ENCODE results near the gene AHDC1. TPM values are rescaled to one million over a fixed set of nuclear protein-coding genes. Genes with fewer than 3 reads are reported as not detected.

AHDC1 gene
- total and polyA plus RNA-seq, 9 of the 15 experiments (the other 6 are each of a cell fraction or from before 2014, with no cell fraction given), result 0.21 to 36.4 (median 4.7) TPM

DNA sequence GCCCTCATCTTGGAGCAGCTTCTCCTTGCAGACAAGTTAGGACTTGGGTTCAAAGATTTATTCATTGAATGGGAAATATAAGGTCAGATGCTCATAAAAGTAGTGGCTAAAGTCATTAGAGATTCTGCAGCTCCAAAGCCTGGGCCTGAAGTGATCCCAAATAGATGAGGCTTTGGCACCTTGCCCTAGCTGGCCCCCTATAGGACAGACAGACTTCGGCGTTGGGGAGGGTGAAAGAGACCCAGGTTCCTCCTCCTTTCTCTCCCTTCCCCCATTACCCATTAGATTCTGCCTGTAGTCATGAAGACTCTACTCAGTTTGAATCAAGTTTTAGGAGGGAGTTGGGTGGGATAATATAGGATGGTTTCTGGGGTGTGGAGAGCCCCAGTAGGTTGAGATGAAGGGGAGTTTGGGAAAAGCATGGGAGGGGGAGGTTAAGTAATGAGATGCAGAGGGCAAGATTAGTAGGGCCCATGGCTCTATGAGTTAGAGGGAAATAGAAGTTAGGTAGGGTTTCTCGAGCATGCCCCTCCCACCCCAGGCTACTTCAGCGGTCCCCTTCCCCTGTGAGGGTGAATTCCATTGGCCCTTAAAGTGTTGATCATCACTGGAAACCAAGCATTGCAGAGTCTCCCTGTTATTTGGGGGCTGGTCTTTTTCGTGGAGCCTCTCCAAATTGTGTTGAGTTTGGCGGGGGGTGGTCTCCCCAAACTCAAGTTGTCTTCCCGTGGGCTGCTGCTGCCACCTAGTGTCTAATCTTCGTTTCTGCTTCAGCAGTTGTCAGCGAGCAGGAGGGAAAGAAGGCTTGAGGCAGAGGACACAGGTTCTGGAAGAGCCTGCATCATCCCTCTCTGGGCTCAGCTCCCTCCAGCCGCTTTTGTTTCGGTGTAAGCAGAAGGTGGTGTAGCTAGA lies 2.1 kb upstream of the AHDC1 start (continued):
- TF ChIP-seq RBM39 (optimal IDR thresholded peaks at IDR 0.05; ENCODE audit: low read depth, low read length) (peak; percentile 74), CREM (IDR thresholded peaks at IDR 0.05; ENCODE audit: low read depth) (peak; percentile 55; the same call in 1 of the 2 replicates), FOXA3 (CRISPR knock-in tag; conservative IDR thresholded peaks at IDR 0.05 in 1 of 2, IDR thresholded peaks at IDR 0.05 in 1 of 2) (peak in 1 of 2 experiments; percentile 56; a peak in 1 of 4 replicates), ARID1B (IDR thresholded peaks at IDR 0.05) (no peak), TAF1 (IDR thresholded peaks at IDR 0.05; ENCODE audit: control insufficient read depth, extremely low read depth, insufficient read depth, low read length, severe bottlenecking) (no peak), NFATC3 (IDR thresholded peaks at IDR 0.05) (no peak), PRDM10 (IDR thresholded peaks at IDR 0.05; ENCODE audit: partially characterized antibody) (peak; percentile 39), SIRT6 (IDR thresholded peaks at IDR 0.05; ENCODE audit: low read depth, low read length) (no peak), ESRRA (IDR thresholded peaks at IDR 0.05; ENCODE audit: borderline replicate concordance, low read depth) (0 out of 2 replicates have a peak, but pooled peaks have one; percentile 40), ASH1L (IDR thresholded peaks at IDR 0.05; ENCODE audit: borderline replicate concordance, low read depth, partially characterized antibody) (peak; percentile 29), AFF1 (IDR thresholded peaks at IDR 0.05; ENCODE audit: low read depth in 1 of 2, partially characterized antibody in 2 of 2) (peak in 1 of 2 experiments; percentile 44), RAD21 (CRISPR knock-in tag; conservative IDR thresholded peaks at IDR 0.05 in 1 of 2, IDR thresholded peaks at IDR 0.05 in 1 of 2) (peak; percentile 99), FOXK1 (CRISPR knock-in tag; IDR thresholded peaks at IDR 0.05; ENCODE audit: borderline replicate concordance) (no peak), KLF13 (tag; IDR thresholded peaks at IDR 0.05; ENCODE audit: borderline replicate concordance, low read depth) (no peak), DNMT1 (IDR thresholded peaks at IDR 0.05) (no peak), ZNF717 (CRISPR knock-in tag; IDR thresholded peaks at IDR 0.05) (no peak), MYNN (IDR thresholded peaks at IDR 0.05) (no peak), MYNN (CRISPR knock-in tag; IDR thresholded peaks at IDR 0.05) (no peak), RB1 (IDR thresholded peaks at IDR 0.05; ENCODE audit: low read depth) (peak; percentile 59), NFE2 (IDR thresholded peaks at IDR 0.05; ENCODE audit: low read depth) (no peak)

Measured in K562 (cell line).